ENCODE results near the gene JMJD6. TPM values are rescaled to one million over a fixed set of nuclear protein-coding genes. Genes with fewer than 3 reads are reported as not detected.

Gene JMJD6
- total and polyA plus RNA-seq, 11 donors = 30.1 to 75.6 (median 39.1) TPM

DNA sequence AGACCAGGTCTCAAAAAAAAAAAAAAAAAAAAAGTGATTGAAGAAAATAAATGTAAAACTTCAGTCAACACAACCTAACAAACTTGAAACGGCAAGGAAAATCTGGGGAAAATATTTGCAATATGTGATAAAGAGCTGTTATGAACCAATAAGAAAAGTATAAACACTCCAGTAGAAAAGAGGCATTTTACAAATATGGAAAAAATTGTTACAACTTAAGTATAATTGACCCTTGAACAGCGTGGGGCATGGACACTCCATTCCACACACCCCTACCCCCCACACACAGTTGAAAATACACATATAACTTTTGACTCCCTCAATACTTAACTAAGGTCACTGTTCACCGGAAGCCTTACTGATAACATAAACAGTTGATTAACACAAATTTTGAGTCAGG lies 32.2 kb upstream of the JMJD6 start:
- Histone ChIP-seq H3K4me3 (no peak overlapping the region), H3K27ac (no peak overlapping the region), H3K4me1 (peaks cover 0 to 4% (median 0%) of the 10 kb centered on the region in 12 donors), H3K36me3 (peaks cover 0 to 85% (median 50%) of the 10 kb centered on the region in 9 donors), H3K27me3 (no peaks in the 10 kb centered on the region), H3K9me3 (no peaks in the 10 kb centered on the region)
- ATAC-seq (no peak), DNase-seq (no peak)
- 92 to 96% (median 94%) methylated on average over 3 of the region's 3 CpGs for WGBS, 4 donors
- intact Hi-C loops (cut with DNase I) = loop anchor here in 1 of 10 donors (10.0 kb wide), 1 partner anchor 76 kb away; no protein-coding TSS in a partner anchor
- TF ChIP-seq POLR2A (IDR thresholded peaks at IDR 0.05) (no peak), CTCF (IDR thresholded peaks at IDR 0.05) (no peak)

DNA sequence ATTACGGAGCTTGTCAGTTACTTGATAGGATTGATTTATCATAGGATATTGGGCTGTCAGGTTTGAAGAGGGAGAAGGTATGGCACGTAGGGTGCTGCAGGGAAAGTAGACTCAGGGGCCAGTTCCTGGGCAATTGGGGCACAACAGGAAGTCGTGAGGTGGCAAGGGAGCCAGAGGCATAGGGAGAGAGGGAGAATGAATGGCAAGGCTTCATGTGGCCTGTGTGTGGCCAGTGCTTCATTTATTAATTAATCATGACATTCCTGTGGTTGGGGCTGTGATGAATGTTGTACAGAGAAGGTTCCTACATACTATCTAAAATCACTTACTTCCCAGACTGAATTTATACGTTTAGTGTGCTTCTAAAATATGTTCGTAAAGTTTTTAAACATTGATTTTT lies 30.9 kb upstream of the JMJD6 start:
- ATAC-seq (no peak), DNase-seq (no peak)
- Histone ChIP-seq H3K36me3 (peaks cover 0 to 91% (median 50%) of the 10 kb centered on the region in 9 donors), H3K27me3 (no peaks in the 10 kb centered on the region), H3K4me1 (peaks cover 0 to 15% (median 0%) of the 10 kb centered on the region in 12 donors), H3K27ac (no peak overlapping the region), H3K9me3 (no peaks in the 10 kb centered on the region), H3K4me3 (no peak overlapping the region)
- no peak for TF ChIP-seq CTCF (IDR thresholded peaks at IDR 0.05)
- no peak for TF ChIP-seq POLR2A (IDR thresholded peaks at IDR 0.05)
- intact Hi-C loops (cut with DNase I) = loop anchor here in 1 of 10 donors (10.0 kb wide), 1 partner anchor 78 kb away; no protein-coding TSS in a partner anchor
- 92 to 97% (median 94%) methylated on average over 5 of the region's 5 CpGs for WGBS, 4 donors

- 58 to 69% (median 61%) methylated on average over 2 of the region's 2 CpGs for WGBS, 4 donors
- TF ChIP-seq CTCF (IDR thresholded peaks at IDR 0.05) (no peak), POLR2A (IDR thresholded peaks at IDR 0.05) (no peak)
- peaks cover 0 to 22% (median 0%) of the 10 kb centered on the region in 12 donors for H3K4me1 ChIP-seq
- DNase-seq (no peak), ATAC-seq (peak in 2 of 4 donors; percentile 17 to 62)
- H3K27ac ChIP-seq = peak overlapping the region in 1 of 12 donors; percentile 58
- H3K27me3 ChIP-seq = no peaks in the 10 kb centered on the region
- intact Hi-C loops (cut with DNase I) = loop anchor here in 1 of 10 donors (10.0 kb wide), 1 partner anchor 80 kb away; no protein-coding TSS in a partner anchor
- no peak overlapping the region for H3K4me3 ChIP-seq
- H3K9me3 ChIP-seq = no peaks in the 10 kb centered on the region
- peaks cover 0 to 88% (median 55%) of the 10 kb centered on the region in 9 donors for H3K36me3 ChIP-seq
These were observed 28.9 kb upstream of the JMJD6 start for GRCh38 chr17:76755285-76755684.

DNA sequence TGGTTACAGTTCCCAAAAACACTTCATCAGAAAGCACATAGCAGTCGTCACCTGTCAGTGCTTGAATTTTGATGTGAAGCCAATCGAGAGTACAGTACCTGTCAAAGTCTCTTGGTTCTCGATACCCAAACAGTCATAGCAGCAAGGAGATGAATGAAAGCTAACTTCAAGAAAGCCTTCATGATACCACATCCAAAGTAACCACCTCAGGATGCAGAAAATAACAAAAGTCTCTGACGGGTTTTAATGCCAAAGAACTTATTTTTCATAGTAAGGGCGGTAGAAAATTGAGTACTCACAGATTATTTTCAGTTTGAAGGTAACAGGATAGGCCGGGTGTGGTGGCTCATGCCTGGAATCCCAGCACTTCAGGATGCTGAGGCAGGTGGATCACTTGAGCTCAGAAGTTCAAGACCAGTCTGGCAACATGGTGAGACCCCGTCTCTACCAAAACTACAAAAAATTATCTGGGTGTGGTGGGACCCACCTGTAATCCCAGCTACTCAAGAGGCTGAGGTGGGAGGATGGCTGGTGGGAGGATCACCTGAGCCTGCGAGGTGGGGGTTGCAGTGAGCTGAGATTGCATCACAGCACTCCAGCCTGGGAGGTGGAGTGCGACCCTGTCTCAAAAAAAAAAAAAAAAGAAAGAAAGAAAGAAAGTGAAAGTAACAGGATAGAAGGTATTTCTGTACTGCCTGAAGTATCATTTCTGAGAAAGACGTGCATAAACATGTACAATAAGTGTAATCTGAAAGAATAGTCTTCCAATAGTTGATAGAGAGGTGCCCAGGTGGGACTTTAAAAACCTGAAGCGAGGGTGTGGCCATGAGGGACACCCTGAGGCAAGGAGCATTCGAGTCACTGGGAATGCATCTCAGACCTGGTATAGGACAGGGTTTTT lies 26.9 kb upstream of the JMJD6 start:
- intact Hi-C loops (cut with DNase I) = loop anchor here in 1 of 10 donors (10.0 kb wide), 1 partner anchor 81 kb away; no protein-coding TSS in a partner anchor
- DNase-seq (no peak), ATAC-seq (peak in 1 of 4 donors; percentile 20)
- H3K27me3 ChIP-seq = no peaks in the 10 kb centered on the region
- no peaks in the 10 kb centered on the region for H3K9me3 ChIP-seq
- TF ChIP-seq POLR2A (IDR thresholded peaks at IDR 0.05) = no peak
- TF ChIP-seq CTCF (IDR thresholded peaks at IDR 0.05) = no peak
- H3K4me3 ChIP-seq = peak overlapping the region in 1 of 12 donors; percentile 29
- H3K36me3 ChIP-seq = peaks cover 0 to 83% (median 59%) of the 10 kb centered on the region in 9 donors
- peaks cover 0 to 23% (median 3%) of the 10 kb centered on the region in 12 donors for H3K4me1 ChIP-seq
- 77 to 86% (median 83%) methylated on average over 12 of the region's 12 CpGs for WGBS, 4 donors
- peak overlapping the region in 1 of 12 donors; percentile 54 for H3K27ac ChIP-seq
